Liver (tissue), 9 donors: Measurements from ENCODE around the gene ICAM4. TPM values are rescaled to one million over a fixed set of nuclear protein-coding genes. Genes with fewer than 3 reads are reported as not detected.

ENCODE experiments used
- DNase-seq: peaks from one replicate; pipeline ENCODE4 v3.0.0-alpha.2; 2017; ENCODE audit warnings: low spot score
- H3K27ac ChIP-seq, 2 donors: one replicate each; pipeline ENCODE4 v1.7.0; 2013; ENCODE audit warnings: inconsistent platforms in 2 of 2, low read length in 2 of 2, control low read depth in 1 of 2, low read depth in 1 of 2, mild to moderate bottlenecking in 1 of 2
- H3K27me3 ChIP-seq, 4 donors: one replicate each; pipeline versions ENCODE4 v1.6.1 to v1.7.0; 2013; ENCODE audit warnings: low read length in 3 of 4, inconsistent platforms in 1 of 4, mild to moderate bottlenecking in 1 of 4, moderate library complexity in 1 of 4; ENCODE audit not compliant: control insufficient read depth in 4 of 4, insufficient read depth in 4 of 4
- H3K36me3 ChIP-seq, 4 donors: one replicate each; pipeline versions ENCODE4 v1.6.1 to v1.7.0; 2013; ENCODE audit warnings: low read length in 3 of 4, mild to moderate bottlenecking in 3 of 4, low read depth in 1 of 4, moderate library complexity in 1 of 4; ENCODE audit not compliant: control insufficient read depth in 4 of 4, insufficient read depth in 3 of 4
- H3K4me1 ChIP-seq, 4 donors: one replicate each; pipeline versions ENCODE4 v1.6.1 to v1.7.0; 2013; ENCODE audit warnings: low read length in 3 of 4, mild to moderate bottlenecking in 3 of 4, moderate library complexity in 1 of 4; ENCODE audit not compliant: control insufficient read depth in 4 of 4, insufficient read depth in 4 of 4
- H3K4me3 ChIP-seq, 3 donors: one replicate each; pipeline versions ENCODE4 v1.6.1 to v1.7.0; 2013; ENCODE audit warnings: low read length in 3 of 3, control low read depth in 1 of 3, low read depth in 1 of 3, mild to moderate bottlenecking in 1 of 3
- H3K9ac ChIP-seq, 2 donors: one replicate each; pipeline ENCODE4 v1.7.0; 2013; ENCODE audit warnings: low read length in 2 of 2, mild to moderate bottlenecking in 2 of 2, moderate library complexity in 2 of 2, control low read depth in 1 of 2, low read depth in 1 of 2
- H3K9me3 ChIP-seq, 4 donors: one replicate each; pipeline versions ENCODE4 v1.6.1 to v1.7.0; 2013; ENCODE audit warnings: low read length in 3 of 4; ENCODE audit not compliant: control insufficient read depth in 4 of 4
- ATF3 ChIP-seq: IDR thresholded peaks from 2 replicates; pipeline ENCODE4 v1.6.1; 2016; ENCODE audit warnings: antibody characterized with exemption
- CTCF ChIP-seq: fragments of 150-350 bp; IDR thresholded peaks from 2 replicates; pipeline ENCODE4 v1.5.1; 2017; ENCODE audit warnings: improper control_type of control experiment, low read depth, low read length; ENCODE audit not compliant: missing input control
- EGR1 ChIP-seq, 2 donors: IDR thresholded peaks; 2 replicates each; pipeline ENCODE4 v1.6.1; 2016 to 2018; ENCODE audit warnings: antibody characterized with exemption in 2 of 2, low read depth in 2 of 2
- FOXA1 ChIP-seq: IDR thresholded peaks from 2 replicates; pipeline ENCODE4 v1.6.1; 2016; ENCODE audit warnings: antibody characterized with exemption
- GABPA ChIP-seq, 2 donors: IDR thresholded peaks in 1 of 2; conservative IDR thresholded peaks in 1 of 2; 2 replicates each; pipeline ENCODE4 v1.6.1; 2016; ENCODE audit warnings: antibody characterized with exemption in 2 of 2, mild to moderate bottlenecking in 1 of 2, moderate library complexity in 1 of 2
- HNF4A ChIP-seq, 2 donors: conservative IDR thresholded peaks; 2 replicates each; pipeline ENCODE4 v1.6.1; 2016; ENCODE audit warnings: antibody characterized with exemption in 2 of 2, mild to moderate bottlenecking in 2 of 2
- HNF4G ChIP-seq: IDR thresholded peaks from 2 replicates; pipeline ENCODE4 v1.6.1; 2016; ENCODE audit warnings: antibody characterized with exemption
- MAX ChIP-seq: IDR thresholded peaks from 2 replicates; pipeline ENCODE4 v1.6.1; 2016; ENCODE audit warnings: antibody characterized with exemption
- RAD21 ChIP-seq, 2 donors: IDR thresholded peaks; 2 replicates each; pipeline ENCODE4 v1.6.1; 2016; ENCODE audit warnings: antibody characterized with exemption in 2 of 2, mild to moderate bottlenecking in 2 of 2
- RXRA ChIP-seq, 2 donors: IDR thresholded peaks; 2 replicates each; pipeline ENCODE4 v1.6.1; 2017 to 2018; ENCODE audit warnings: antibody characterized with exemption in 2 of 2, mild to moderate bottlenecking in 1 of 2
- SP1 ChIP-seq: IDR thresholded peaks from 2 replicates; pipeline ENCODE4 v1.6.1; 2018; ENCODE audit warnings: antibody characterized with exemption, mild to moderate bottlenecking
- TAF1 ChIP-seq: conservative IDR thresholded peaks from 2 replicates; pipeline ENCODE4 v1.6.1; 2016; ENCODE audit warnings: antibody characterized with exemption, mild to moderate bottlenecking
- YY1 ChIP-seq: IDR thresholded peaks from 2 replicates; pipeline ENCODE4 v1.6.1; 2016; ENCODE audit warnings: antibody characterized with exemption, mild to moderate bottlenecking
- ZBTB33 ChIP-seq: IDR thresholded peaks from 2 replicates; pipeline ENCODE4 v1.6.1; 2016; ENCODE audit warnings: antibody characterized with exemption
- WGBS: extraction: QIAGEN DNeasy Blood & Tissue Kit; methylation state at CpG from one replicate; pipeline ENCODE4 v1.1.7; 2013; 5-methylcytosine and 5-hydroxymethylcytosine counted together
- polyA plus RNA-seq, 2 donors: library from polyadenylated mRNA; stranded (reverse) in 1 of 2; unstranded in 1 of 2; fragments of 200-250 nt in 1 of 2; fragments of >200 nt in 1 of 2; fragmentation: Nextera tagmentation in 1 of 2; extraction: Ambion mirVana in 1 of 2; gene quantifications; one replicate each; pipeline versions ENCODE4 v1.2.1 to v1.2.3, GENCODE V29; 2013 to 2015
- total RNA-seq, 2 donors: library from RNA; depleted of rRNA; stranded (reverse); fragments of >200 nt; gene quantifications; one replicate each; pipeline ENCODE4 v1.2.3, GENCODE V29; 2014
- donor health status: healthy.
- donor health status: healthy.
- donor health status: healthy.
- donor health status: healthy.
- donor health status: healthy.

The ICAM4 gene
- total and polyA plus RNA-seq, 4 donors = 0.05 to 74.1 (median 0.33) TPM; not detected in 1

- TF ChIP-seq RXRA (IDR thresholded peaks at IDR 0.05) = peak in 1 of 2 donors; percentile 57
- TF ChIP-seq HNF4A (conservative IDR thresholded peaks at IDR 0.05) = peak in 1 of 2 donors; percentile 6
- TF ChIP-seq EGR1 (IDR thresholded peaks at IDR 0.05; ENCODE audit: low read depth in 2 of 2) = no peak
- TF ChIP-seq HNF4G = no peak
- TF ChIP-seq FOXA1 = no peak
- TF ChIP-seq TAF1 = no peak
- TF ChIP-seq SP1 = peak; percentile 80
- TF ChIP-seq YY1 = peak; percentile 99
Observed at GRCh38 chr19:10332965-10333757, 46.4 kb downstream of the ICAM4 start, which contains the start of gene RAVER1 (continued).

- 11% methylated on average over 44 of the region's 44 CpGs for WGBS
- H3K4me1 ChIP-seq = peaks cover 10 to 45% (median 33%) of the 10 kb centered on the region in 4 donors
- peak overlapping the region; percentile 59 to 73 for H3K9ac ChIP-seq
- H3K27me3 ChIP-seq = no peaks in the 10 kb centered on the region
- H3K27ac ChIP-seq = peak overlapping the region; percentile 73 to 95
- peaks cover 2 to 14% (median 6%) of the 10 kb centered on the region in 4 donors for H3K36me3 ChIP-seq
- no peaks in the 10 kb centered on the region for H3K9me3 ChIP-seq
- peak; percentile 42 for DNase-seq
- TF ChIP-seq ZBTB33 = no peak
- TF ChIP-seq SP1 = peak; percentile 0
- TF ChIP-seq RAD21 (IDR thresholded peaks at IDR 0.05) = peak in 1 of 2 donors; percentile 2
- TF ChIP-seq HNF4A (conservative IDR thresholded peaks at IDR 0.05) = peak; percentile 6 to 9
- H3K4me3 ChIP-seq = peak overlapping the region; percentile 77 to 93 (median 84)
Observed at GRCh38 chr19:10333758-10334587, 47.2 kb downstream of the ICAM4 start.

GRCh38 chr19:10334588-10335351 is 48.0 kb downstream of the ICAM4 start:
- Histone ChIP-seq H3K36me3 (peaks cover 0 to 6% (median 2%) of the 10 kb centered on the region in 4 donors), H3K9ac (peak overlapping the region; percentile 59 to 62), H3K27ac (peak overlapping the region; percentile 73 to 95), H3K9me3 (no peaks in the 10 kb centered on the region), H3K4me3 (peak overlapping the region; percentile 77 to 93 (median 84)), H3K27me3 (no peaks in the 10 kb centered on the region), H3K4me1 (peaks cover 10 to 50% (median 33%) of the 10 kb centered on the region in 4 donors)
- 13% methylated on average over 59 of the region's 59 CpGs for WGBS
- DNase-seq = peak; percentile 97
- TF ChIP-seq EGR1 (IDR thresholded peaks at IDR 0.05; ENCODE audit: low read depth in 2 of 2) (peak; percentile 67 to 74), FOXA1 (no peak), MAX (peak; percentile 89), GABPA (IDR thresholded peaks at IDR 0.05 in 1 of 2, conservative IDR thresholded peaks at IDR 0.05 in 1 of 2) (peak in 1 of 2 donors; percentile 85), ZBTB33 (no peak), TAF1 (peak; percentile 38), HNF4G (no peak), SP1 (peak; percentile 91), ATF3 (no peak), CTCF (peak; percentile 1)
